GM13977 (cell line): ENCODE results near the gene KCNC1.

Experiments
- DNase-seq: peaks from one replicate; pipeline ENCODE4 v3.0.0; 2012; ENCODE audit warnings: low spot score
- in situ Hi-C: fragments of 300-500 bp; cut with MboI; formaldehyde crosslinking; loops from one replicate; pipeline ENCODE4 v1.12.0; 2022; ENCODE audit warnings: low sequenced_read_pairs, low pct_unique_long_range_greater_than_20kb, mixed read lengths, inconsistent platforms; ENCODE audit not compliant: unreplicated experiment
- TF ChIP-seq, protein P1 (sequence below): IDR thresholded peaks from 2 replicates; pipeline ENCODE4 v1.5.1; 2012; ENCODE audit warnings: mild to moderate bottlenecking, control low read depth; ENCODE audit not compliant: insufficient read depth; ENCODE audit errors: extremely low read depth, missing control alignments

KCNC1 gene

DNA sequence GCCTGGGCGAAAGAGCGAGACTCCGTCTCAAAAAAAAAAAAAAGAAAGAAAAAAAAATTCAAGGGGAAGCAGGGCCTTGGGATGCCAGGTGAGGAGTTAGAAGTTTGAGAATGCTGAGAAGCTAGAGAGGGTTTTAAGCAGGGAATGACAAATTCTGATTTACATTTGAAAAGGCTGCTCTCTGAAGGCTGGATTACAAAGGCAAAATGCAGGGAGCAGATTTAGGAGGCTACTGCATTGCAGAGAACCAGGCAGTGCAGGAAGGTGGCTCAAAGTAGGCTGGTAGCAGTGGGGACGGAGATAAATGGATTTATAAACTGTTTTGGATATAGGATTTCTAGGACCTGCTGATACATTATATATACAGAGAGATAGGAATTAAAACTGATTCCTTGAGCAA is 66.6 kb downstream of the KCNC1 start:
- no peak for DNase-seq
- TF ChIP-seq, protein P1, sequence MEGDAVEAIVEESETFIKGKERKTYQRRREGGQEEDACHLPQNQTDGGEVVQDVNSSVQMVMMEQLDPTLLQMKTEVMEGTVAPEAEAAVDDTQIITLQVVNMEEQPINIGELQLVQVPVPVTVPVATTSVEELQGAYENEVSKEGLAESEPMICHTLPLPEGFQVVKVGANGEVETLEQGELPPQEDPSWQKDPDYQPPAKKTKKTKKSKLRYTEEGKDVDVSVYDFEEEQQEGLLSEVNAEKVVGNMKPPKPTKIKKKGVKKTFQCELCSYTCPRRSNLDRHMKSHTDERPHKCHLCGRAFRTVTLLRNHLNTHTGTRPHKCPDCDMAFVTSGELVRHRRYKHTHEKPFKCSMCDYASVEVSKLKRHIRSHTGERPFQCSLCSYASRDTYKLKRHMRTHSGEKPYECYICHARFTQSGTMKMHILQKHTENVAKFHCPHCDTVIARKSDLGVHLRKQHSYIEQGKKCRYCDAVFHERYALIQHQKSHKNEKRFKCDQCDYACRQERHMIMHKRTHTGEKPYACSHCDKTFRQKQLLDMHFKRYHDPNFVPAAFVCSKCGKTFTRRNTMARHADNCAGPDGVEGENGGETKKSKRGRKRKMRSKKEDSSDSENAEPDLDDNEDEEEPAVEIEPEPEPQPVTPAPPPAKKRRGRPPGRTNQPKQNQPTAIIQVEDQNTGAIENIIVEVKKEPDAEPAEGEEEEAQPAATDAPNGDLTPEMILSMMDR, result no peak
- in situ Hi-C loops, result no loop called here

DNA sequence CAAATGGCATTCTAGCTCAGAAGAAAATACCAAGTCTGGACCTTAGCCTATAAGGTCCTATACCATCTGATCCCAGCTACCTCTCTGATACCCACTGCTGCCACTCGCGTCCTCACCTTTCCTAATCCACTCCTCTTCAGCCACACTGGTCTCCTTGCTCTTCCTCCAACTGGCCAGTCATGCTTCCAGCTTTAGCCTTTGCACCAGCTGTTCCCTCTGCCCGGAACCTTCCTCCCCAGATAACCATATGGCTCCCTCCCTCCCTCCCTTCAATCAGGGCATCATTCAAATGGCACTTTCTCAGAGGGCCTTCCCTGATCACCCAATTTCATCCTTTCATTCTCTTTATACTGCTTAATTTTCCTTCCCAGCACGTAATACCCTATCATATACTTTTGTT is 67.9 kb downstream of the KCNC1 start:
- TF ChIP-seq, protein P1, result no peak
- in situ Hi-C loops, result no loop called here
- DNase-seq, result no peak

GRCh38 chr11:17803754-17804334 is 69.3 kb downstream of the KCNC1 start:
- TF ChIP-seq, protein P1, result no peak
- in situ Hi-C loops, result no loop called here
- no peak for DNase-seq

DNA sequence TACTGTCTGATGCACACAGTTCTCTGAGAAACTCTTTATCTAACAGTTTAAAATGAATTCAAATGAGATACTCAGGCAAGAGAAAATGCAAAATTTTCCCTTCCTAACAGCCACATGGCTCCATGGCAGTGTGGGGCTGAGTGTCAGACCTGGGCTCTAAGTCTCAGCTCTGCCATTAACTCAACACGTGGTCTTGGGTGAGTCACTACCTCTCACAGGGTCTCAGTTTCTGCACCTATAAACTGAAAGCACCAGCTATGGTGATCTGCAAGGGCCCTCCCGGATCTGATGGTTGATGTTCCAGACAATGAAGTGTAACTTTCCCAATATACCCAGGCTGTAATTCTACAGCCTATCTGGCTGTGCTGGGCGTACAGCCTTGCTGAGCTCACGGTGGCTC is 70.5 kb downstream of the KCNC1 start:
- DNase-seq, result no peak
- TF ChIP-seq, protein P1, result no peak
- in situ Hi-C loops, result no loop called here

GRCh38 chr11:17805873-17806272 is 71.3 kb downstream of the KCNC1 start:
- in situ Hi-C loops, result no loop called here
- no peak for DNase-seq
- TF ChIP-seq, protein P1, result no peak

- TF ChIP-seq, protein P1, result no peak
- in situ Hi-C loops, result no loop called here
- no peak for DNase-seq
Observed at GRCh38 chr11:17807034-17807433, 72.5 kb downstream of the KCNC1 start.

DNA sequence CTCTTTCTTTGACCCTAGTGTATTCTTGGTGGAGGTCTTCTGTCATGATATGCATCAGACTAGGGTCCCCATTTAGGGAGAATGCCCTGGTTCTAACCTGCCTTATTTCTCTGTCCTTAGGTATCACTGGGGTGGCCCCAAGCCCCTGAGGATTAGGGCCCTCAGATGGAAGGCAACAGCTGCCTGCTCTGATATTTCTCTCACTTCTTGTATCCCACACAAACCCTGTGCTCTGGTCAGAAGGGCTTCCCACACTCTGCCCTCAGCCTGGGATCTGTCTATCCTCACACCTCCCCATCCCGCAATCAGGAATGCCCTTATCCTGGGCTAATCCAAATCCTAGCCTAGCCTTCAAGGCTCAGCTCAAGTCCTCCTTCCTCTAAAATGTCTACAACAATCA is 75.5 kb downstream of the KCNC1 start:
- TF ChIP-seq, protein P1, result no peak
- in situ Hi-C loops, result no loop called here
- no peak for DNase-seq
